NCI-H1105 (cell line): ENCODE measurements around the gene NOX3.
A peak's percentile ranks its signal among the peaks of the same experiment; 100 is the strongest.
"Not testable (repeated sequence)": the region's sequence is repeated elsewhere in the genome, so short reads cannot be mapped to it uniquely, and the experiment has no call there.

ENCODE experiments used
- DNase-seq: peaks from one replicate; lab custom pipeline; 2025; lab: John Stamatoyannopoulos, UW

The NOX3 gene

DNA sequence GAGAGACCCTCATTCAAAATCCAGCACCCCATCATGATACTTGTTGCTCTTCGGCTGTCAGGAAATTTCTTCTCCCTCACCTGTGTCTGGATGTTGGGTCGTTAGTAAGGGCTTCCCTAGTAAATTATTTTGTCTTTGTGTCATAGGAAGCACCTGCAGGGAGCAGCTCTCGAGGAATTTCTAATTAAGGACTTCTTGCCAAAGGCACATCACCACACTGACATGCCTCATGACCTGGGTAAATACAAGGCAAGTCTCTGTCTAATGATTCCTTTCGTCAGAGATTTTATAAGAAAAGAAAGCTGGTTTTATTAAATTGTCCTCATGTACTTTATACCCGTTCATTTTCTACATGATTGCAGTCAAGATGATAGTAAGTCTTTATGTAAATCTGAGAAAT lies at the start of gene NOX3:
TSS of gene NOX3 (minus strand) at position 74 of the 400 bp plus-strand sequence. CDS start at position 35, 39 bp downstream.
- peak; percentile 36 for DNase-seq

DNA sequence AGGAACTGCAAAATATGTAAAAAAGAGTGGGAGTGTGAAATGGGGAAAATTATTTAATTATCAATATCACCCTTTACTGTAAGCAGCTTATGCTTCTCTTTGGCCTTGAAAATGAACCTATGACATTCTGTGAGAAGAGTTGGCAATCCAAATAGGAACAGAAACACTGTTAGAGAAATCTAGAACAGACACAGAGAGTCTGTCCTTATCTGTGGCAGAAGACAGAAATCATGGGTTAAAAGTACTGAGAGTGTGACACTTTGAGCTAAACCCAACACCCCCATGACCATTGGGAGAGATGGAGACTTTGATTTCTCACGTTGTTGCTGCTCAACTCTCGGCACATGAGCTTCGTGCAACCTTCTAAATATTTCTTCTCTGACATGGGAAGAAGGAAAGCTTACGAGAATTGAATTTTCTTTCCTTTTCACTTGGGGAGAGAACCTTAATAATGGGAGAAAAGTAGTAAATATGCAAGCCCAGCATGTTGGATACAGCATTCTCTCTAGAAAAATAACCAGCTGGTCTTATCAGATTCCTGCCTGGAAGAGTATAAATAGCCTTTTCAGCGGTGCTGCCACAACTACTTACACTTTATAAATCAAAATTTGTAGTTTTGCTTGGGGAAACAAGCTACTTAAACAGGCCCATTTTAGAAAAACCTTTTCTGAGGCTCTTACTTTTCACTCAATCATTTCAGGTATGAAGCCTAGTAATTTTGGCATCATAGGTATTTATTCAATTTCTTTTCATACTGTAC lies 49.4 kb upstream of the NOX3 start:
- no peak for DNase-seq

GRCh38 chr6:155502393-155502792 lies 46.8 kb upstream of the NOX3 start:
- DNase-seq: no peak

DNA sequence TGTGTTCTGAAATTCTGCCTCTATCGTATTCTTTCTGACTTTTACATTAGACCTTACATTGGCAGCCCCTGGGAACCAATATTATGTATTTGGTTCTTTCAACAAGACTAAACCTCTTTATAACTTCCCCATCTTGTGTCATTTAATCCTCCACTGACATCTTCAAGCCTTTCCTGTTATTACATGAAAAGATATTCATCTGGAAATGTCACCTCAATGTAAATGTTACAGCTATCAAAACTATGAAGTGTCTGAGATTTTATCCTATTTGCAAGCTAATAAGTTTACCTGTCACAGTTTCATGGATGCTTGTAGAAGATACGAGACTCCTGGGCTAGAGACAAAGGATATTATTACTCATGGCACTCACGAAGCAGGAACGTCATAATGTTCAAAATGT lies 43.9 kb upstream of the NOX3 start:
- DNase-seq: no peak

DNA sequence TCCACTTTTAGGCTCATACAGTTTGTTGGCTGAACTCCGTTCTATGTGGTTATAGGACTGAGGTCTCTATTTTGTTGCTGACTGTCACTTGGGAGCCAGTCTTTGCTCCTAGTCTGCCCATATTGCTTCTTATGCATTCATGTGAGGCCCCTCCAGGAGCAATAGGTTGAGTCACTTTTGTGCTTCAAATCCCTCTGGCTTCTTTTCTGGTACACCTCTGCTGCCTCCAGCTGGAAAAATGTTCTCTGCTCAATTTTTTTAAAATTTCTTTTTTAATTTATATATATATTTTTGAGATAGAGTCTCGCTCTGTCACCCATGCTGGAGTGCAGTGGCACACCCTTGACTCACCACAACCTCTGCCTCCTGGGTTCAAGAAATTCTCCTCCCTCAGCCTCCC lies 42.7 kb upstream of the NOX3 start:
- DNase-seq: no peak

DNA sequence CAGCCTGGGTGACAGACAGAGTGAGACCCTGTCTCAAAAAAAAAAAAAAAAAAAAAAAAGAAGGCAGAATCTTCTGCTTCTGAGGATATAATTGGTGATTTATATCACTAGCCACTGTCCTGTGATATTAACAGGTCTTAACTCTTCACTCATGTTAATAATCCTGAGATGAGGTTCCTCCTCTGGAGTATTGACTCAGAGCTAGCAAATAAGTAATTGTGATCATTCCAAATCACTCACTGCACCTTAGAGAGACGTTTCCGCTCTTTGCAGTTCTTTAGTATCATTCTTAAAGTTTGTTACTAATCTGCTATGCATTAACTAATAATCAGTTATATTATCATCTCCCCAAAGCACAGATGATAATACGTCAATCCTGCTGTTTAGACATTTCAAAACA lies 41.6 kb upstream of the NOX3 start:
- no peak for DNase-seq

DNA sequence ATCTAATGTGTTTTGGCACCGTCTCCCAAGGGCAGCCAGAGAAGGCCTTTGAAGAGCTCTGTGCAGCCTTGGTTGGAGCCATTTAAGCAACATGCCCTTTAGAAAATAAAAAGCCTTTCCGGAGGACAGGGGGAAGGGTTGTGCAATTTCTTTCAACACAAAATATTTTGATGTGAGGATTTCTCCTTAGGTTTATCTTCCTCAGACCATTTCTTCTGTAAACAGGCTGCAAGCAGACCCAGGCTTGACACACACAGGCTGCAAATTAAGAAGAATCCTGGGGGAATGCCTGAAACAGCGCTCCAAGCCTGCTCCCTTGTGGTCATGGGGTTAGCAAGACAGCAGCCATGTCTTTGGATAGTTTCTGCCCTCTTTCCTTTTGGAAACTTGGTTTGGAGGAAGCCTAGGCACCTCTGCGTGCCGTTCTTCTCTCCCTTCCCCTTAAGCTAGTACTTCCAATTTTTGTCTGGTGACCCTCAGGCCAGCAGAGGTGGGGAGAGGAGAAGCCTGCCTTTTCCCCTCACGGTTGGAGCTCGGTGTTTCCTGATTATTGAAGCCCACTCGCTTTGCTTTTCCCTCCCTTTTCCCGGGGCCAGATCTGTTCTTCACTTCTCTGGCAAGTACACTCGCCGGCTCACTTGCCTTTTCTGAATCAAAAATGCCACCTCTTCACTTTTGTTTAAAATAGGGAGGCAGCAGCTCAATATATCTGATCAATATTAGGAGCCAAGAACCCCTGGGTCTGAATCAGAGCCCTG lies 39.6 kb upstream of the NOX3 start:
- DNase-seq: no peak

- DNase-seq: no peak
Measured at GRCh38 chr6:155493694-155494143, 38.1 kb upstream of the NOX3 start.

GRCh38 chr6:155493026-155493693 lies 37.5 kb upstream of the NOX3 start:
- DNase-seq: no peak

GRCh38 chr6:155492061-155492735 lies 36.6 kb upstream of the NOX3 start:
- no peak for DNase-seq

DNA sequence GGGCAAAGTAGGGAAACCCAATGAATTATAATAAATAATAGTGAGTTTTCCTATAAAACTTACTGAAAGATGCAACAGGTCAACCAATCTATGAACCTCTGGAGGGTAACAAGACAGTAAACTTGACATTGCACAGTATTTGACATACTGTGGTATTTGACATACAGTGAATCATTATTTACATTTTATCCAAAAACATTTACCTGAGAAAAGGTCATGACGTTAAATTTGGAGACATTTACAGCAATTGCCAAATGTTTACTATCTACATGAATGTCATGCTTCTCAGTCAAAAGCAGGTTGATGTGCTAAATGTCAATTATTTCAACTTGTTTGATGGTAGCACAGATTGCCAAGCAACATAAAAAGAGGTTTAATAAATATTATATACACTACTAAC lies 35.8 kb upstream of the NOX3 start:
- DNase-seq: no peak

GRCh38 chr6:155488197-155488596 lies 32.6 kb upstream of the NOX3 start:
- DNase-seq: not testable (repeated sequence)

DNA sequence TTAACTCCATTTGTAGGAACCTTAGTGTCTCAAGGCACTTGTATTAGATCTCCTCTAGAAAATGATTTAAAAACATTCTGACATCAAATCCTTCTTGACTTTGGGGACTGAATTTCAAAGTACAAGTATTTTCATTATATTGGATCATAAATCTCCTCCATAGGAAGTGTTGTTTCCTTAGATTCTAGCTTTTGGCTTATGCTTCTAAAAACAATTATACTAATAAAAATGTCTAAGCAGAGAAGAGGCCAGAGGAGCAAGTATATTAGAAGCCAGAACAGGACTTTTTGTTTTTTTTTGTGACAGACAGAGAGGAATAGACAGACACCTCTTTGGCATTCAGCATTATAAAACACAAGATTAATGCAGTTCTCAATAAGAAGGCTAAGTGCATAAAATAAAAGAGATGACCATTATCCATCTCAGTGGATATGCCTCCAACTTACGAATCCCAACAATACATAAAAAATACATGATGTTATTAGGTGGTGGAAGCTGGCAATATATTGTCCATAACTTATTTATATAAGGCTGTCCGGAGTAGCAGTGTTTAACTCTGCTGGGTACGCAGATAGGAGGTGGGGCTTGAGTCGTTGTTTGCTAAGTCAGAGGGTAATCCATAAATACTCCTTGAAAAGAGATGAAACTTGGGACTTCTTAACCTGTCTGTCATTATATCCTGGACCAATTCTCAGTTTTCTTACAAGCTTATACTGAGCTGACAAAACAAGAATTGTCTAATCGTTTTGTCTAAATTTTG lies 31.9 kb upstream of the NOX3 start:
- no peak for DNase-seq

- DNase-seq: no peak
Measured at GRCh38 chr6:155486721-155487294, 31.2 kb upstream of the NOX3 start.

- no peak for DNase-seq
Measured at GRCh38 chr6:155485756-155486155, 30.1 kb upstream of the NOX3 start.

DNA sequence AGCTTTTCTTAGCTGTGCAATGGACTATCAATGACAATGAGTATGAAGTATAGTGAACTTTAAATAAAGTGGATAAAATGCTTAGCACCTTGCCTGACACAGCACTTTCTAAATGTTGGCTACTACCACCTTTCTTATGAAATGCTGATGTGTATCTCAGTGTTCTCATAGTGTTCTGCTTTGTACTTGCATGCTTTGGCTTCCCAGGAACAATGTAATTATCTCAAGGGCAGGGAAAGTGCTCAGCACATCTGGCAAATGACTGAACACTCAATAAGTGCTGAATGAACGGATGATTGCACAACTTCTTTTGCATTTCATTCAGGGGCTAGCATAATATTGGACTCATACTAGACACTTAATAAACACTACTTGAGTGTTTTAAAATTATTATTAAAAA lies 28.2 kb upstream of the NOX3 start:
- DNase-seq: no peak

- DNase-seq: no peak
Measured at GRCh38 chr6:155481215-155481614, 25.6 kb upstream of the NOX3 start.

- DNase-seq: no peak
Measured at GRCh38 chr6:155473741-155474140, 18.1 kb upstream of the NOX3 start.

GRCh38 chr6:155472886-155473285 lies 17.2 kb upstream of the NOX3 start:
- DNase-seq: no peak

- not testable (repeated sequence) for DNase-seq
Measured at GRCh38 chr6:155470979-155471616, 15.5 kb upstream of the NOX3 start.

GRCh38 chr6:155468543-155468942 lies 12.9 kb upstream of the NOX3 start:
- not testable (repeated sequence) for DNase-seq
